ENCODE measurements around the gene ITPR1.

ITPR1 gene

DNA sequence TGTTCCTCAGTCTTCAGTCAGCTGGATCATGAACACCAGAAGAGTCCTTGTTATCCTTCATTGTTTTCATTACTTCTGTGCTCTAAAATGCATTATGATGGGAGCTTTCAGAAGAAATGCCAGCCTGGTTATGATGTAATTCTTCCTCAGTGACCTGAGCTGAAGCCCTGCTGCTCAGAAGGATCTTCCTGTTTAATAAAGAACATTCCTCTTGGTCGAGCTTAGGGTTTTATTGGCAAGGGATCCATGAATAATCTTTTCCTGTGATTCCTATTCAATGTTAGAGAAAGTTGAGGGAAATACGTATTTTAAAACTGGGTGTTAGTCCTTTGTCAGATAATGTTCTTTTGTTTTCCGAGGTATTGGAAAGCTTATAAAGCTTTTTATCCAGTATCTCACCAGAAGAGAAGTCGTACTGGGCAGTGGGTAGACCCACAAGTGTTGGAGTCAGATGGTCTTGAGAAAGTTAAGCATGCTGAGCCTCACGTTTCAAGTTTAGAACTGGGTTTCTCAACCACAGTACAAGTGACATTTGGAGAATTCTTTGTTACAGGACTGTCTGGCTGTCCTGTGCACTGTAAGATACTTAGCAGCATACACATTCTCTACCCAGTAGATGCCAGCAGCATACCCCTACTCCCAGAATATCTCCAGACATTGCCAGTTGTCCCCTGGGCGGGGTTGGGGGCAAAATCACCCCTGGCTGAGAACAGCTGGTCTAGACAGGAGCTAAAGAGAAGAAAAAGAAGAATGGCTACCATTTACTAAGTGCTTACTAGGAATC, 273.8 kb downstream of the ITPR1 start:
- no peak for TF ChIP-seq CTCF (IDR thresholded peaks at IDR 0.05; ENCODE audit: low read depth, low read length)
- DNase-seq (ENCODE audit: extremely low read depth, low read depth) = no peak

GRCh38 chr3:4768021-4768420, 274.9 kb downstream of the ITPR1 start:
- DNase-seq (ENCODE audit: extremely low read depth, low read depth) = no peak
- no peak for TF ChIP-seq CTCF (IDR thresholded peaks at IDR 0.05; ENCODE audit: low read depth, low read length)

GRCh38 chr3:4768521-4768920, 275.4 kb downstream of the ITPR1 start:
- DNase-seq (ENCODE audit: extremely low read depth, low read depth) = no peak
- TF ChIP-seq CTCF (IDR thresholded peaks at IDR 0.05; ENCODE audit: low read depth, low read length) = no peak

DNA sequence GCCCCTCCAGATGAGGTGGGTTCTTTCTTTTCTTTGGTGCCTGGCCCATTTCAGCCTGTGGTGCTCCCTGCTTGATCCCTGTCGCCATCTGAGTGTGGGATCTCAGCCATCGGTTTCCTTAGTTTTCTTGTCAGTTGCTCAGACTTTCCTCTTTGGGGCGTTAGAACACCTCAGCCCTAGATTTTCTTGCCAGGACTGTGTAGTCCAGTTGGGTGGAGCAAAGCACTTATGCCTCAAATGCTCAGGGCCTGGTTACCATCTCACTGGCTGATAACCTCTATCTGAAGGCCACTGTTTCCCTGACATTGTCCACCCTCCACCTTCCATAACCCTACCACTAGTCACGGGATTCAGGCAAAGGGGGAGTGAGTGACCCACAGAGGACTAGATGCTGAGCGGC, 277.4 kb downstream of the ITPR1 start:
- no peak for DNase-seq (ENCODE audit: extremely low read depth, low read depth)
- no peak for TF ChIP-seq CTCF (IDR thresholded peaks at IDR 0.05; ENCODE audit: low read depth, low read length)

DNA sequence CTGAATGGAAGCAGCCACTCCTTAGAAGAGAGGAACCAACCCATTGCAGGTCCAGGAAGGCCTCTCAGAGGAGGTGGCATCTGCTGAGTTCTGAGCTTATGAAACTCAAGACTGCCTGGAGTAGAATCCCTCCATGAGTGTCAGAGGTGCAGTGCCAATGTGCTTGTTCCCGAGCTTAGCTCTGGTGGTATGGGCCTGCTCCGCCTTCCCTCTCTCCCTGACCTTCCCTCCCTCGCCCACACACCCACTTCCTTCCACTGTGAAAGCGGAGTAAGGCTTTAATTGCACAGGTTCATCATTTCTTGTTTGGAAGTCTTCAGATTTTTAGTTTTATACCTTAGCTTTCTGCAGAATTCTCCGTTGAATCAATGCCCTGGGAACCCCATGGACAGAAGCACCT, 278.1 kb downstream of the ITPR1 start:
- no peak for TF ChIP-seq CTCF (IDR thresholded peaks at IDR 0.05; ENCODE audit: low read depth, low read length)
- no peak for DNase-seq (ENCODE audit: extremely low read depth, low read depth)

DNA sequence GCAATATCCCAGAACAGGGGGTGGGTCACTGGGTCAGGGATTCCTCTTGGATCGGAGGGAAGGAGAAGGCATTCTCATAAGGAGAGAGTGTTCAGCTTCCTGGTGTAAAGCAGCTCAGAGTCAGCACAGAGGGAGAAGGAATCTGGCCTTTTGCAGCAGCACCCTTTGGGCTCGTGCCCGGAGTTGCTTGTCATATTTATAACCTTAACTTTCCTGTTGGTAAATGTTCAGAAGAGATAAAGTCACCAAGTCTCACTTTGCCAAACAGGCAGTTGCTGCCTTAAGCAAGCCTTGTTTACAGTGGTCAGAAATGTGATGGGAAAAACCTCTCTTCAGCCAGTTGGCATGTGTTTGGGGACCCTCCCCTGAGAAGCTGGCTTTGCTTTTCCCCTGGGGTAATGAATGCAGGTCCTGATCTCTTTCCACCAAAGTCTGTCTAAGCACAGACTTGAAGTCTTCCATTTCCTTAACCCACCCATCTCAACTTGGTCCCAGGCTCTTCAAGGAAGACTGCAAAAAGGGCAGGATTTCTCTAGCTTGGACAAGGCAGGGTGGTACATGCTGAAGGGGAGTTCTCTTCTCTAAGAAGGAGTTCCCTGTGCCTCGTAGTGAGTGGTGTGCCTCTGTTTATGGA, 279.1 kb downstream of the ITPR1 start:
- TF ChIP-seq CTCF (IDR thresholded peaks at IDR 0.05; ENCODE audit: low read depth, low read length) = no peak
- DNase-seq (ENCODE audit: extremely low read depth, low read depth) = peak; percentile 18

DNA sequence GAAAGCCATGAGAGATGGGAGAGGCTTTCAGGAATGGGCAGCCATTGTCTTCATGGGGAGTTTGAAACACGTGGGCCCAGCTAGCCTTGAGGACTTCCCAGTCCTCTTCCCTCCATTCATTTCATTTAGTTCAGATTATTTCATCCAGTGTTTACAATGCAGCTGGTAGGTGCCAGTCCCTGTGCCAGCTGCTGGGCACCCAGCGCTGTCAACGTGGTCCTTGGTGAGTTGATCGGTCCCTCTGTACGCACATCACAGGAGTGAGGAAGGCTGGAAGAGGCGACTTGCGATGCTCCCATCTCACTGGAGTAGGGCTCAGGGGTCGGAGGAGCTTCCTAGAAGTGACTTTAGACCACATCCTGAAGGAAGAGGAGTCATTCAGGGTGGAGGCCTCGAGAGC, 279.7 kb downstream of the ITPR1 start:
- no peak for TF ChIP-seq CTCF (IDR thresholded peaks at IDR 0.05; ENCODE audit: low read depth, low read length)
- no peak for DNase-seq (ENCODE audit: extremely low read depth, low read depth)
